ENCODE results near the gene PLAAT5.
A peak's percentile ranks its signal among the peaks of the same experiment; 100 is the strongest.

PLAAT5 gene

DNA sequence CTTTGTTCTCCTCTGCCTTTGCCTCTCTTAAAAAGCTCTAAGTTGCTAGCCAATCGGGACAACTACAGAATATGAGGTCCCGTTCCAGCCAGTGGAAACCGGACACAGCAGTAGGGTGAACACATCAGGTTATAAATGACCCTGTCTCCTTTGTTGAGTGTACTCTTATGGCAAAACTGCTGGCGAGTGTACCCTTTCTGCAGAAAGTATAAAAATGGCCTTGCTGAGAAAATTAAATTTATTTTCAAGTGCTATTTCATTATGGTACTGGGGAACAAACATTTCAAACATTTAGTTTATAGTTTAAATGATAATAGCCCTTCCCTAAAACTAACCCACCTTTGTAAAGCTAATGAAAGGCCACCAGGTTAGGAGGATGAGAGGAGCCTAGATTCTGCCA is 8.9 kb upstream of the PLAAT5 start:
- TF ChIP-seq CTCF (IDR thresholded peaks at IDR 0.05; ENCODE audit: low read depth, low read length) = no peak
- in situ Hi-C loops (cut with HindIII; ENCODE audit: low sequenced_read_pairs) = no loop called here
- DNase-seq (ENCODE audit: low read depth, low spot score) = no peak
- no peak overlapping the region for H3K4me3 ChIP-seq (ENCODE audit: low read depth, low read length)

GRCh38 chr11:63494975-63495374 is 4.0 kb upstream of the PLAAT5 start:
- H3K4me3 ChIP-seq (ENCODE audit: low read depth, low read length) = no peak overlapping the region
- DNase-seq (ENCODE audit: low read depth, low spot score) = no peak
- in situ Hi-C loops (cut with HindIII; ENCODE audit: low sequenced_read_pairs) = no loop called here
- TF ChIP-seq CTCF (IDR thresholded peaks at IDR 0.05; ENCODE audit: low read depth, low read length) = no peak

- no peak overlapping the region for H3K4me3 ChIP-seq (ENCODE audit: low read depth, low read length)
- no peak for TF ChIP-seq CTCF (IDR thresholded peaks at IDR 0.05; ENCODE audit: low read depth, low read length)
- in situ Hi-C loops (cut with HindIII; ENCODE audit: low sequenced_read_pairs) = no loop called here
- DNase-seq (ENCODE audit: low read depth, low spot score) = no peak
These were observed 2.2 kb upstream of the PLAAT5 start for GRCh38 chr11:63493127-63493526.

DNA sequence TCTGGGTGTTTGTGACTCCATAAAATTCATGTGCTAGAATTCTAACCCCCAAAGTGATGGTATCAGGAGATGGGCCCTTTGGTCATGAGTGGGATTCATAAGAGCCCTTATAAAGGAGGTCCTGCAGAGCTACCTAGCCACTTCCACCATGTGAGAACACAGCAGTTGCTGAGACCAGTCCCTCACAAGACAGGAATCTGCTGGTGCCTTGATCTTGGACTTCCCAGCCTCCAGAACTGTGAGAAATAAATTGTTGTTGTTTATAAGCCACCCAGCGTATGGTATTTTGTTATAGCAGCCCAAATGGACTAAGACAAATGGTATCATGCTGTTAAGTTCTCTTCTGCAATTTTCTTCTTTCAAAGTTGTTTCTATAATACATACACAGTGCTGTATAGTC is 1.5 kb upstream of the PLAAT5 start:
- H3K4me3 ChIP-seq (ENCODE audit: low read depth, low read length) = no peak overlapping the region
- in situ Hi-C loops (cut with HindIII; ENCODE audit: low sequenced_read_pairs) = no loop called here
- TF ChIP-seq CTCF (IDR thresholded peaks at IDR 0.05; ENCODE audit: low read depth, low read length) = no peak
- no peak for DNase-seq (ENCODE audit: low read depth, low spot score)

DNA sequence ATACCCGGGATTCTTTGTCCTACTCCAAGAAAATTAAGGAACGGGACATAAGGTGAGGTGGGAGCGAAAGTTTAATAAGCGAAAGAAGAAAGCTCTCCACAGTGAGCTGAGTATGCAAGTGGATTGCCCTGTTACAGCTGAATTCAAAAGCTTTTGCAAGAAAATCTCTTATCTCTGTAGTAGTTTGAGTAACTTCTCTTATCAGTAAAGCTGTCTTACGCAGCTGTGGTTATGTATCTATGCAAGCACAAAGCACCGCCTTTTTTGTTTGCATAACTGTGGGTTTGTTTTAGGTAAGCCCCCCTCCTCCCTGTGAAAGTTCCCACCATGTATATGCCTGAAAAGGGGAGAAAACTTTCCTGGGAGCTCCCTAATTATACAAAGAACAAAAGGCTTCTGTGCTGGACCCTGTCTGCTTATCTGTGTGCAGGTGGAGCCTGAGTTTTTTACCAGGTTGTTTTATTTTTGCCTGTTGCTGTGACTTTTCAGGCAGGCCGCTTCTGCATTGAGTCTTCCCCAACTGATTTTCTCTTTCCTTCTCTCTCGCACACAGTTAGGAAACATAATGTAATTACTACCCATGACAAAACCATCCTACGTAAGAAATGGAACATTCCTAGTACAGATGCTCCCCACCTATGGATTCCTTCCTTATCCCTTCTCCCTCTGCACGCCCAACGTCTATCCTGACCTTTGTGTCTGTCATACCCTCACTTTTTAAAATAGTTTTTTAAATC is 837 bp upstream of the PLAAT5 start:
- no peak for TF ChIP-seq CTCF (IDR thresholded peaks at IDR 0.05; ENCODE audit: low read depth, low read length)
- no peak for DNase-seq (ENCODE audit: low read depth, low spot score)
- in situ Hi-C loops (cut with HindIII; ENCODE audit: low sequenced_read_pairs) = no loop called here
- peak overlapping the region; percentile 5 for H3K4me3 ChIP-seq (ENCODE audit: low read depth, low read length)

DNA sequence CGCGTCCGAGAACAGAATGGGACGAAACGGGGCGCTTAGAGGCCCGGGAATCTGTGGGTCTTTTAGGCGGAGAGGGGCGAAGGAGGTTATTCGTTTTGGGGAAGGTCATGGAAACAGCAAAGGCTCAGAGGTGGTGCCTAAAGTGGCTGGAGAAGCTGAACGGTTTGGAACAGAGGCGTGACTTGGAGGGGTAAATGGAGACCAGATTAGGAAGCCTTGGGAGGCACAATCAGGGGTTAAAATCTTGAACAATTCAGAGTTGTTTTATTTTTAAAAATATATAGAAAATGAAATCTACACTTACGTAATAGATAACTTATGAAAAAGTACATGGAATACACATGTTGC is 247 bp upstream of the PLAAT5 start:
- DNase-seq (ENCODE audit: low read depth, low spot score) = no peak
- in situ Hi-C loops (cut with HindIII; ENCODE audit: low sequenced_read_pairs) = no loop called here
- peak overlapping the region; percentile 40 for H3K4me3 ChIP-seq (ENCODE audit: low read depth, low read length)
- TF ChIP-seq CTCF (IDR thresholded peaks at IDR 0.05; ENCODE audit: low read depth, low read length) = no peak
